HG03025 (cell line): ENCODE results near the gene RNASE7.
"Not testable (repeated sequence)": the region's sequence is repeated elsewhere in the genome, so short reads cannot be mapped to it uniquely, and the experiment has no call there.

ENCODE experiments used
- ATAC-seq: cut with Tn5 transposase; IDR thresholded peaks from one replicate; pipeline ENCODE4 v1.9.1; 2021; ENCODE audit warnings: mild to moderate bottlenecking, moderate library complexity; ENCODE audit not compliant: unreplicated experiment, low FRiP score

RNASE7 gene, protein sequence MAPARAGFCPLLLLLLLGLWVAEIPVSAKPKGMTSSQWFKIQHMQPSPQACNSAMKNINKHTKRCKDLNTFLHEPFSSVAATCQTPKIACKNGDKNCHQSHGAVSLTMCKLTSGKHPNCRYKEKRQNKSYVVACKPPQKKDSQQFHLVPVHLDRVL

DNA sequence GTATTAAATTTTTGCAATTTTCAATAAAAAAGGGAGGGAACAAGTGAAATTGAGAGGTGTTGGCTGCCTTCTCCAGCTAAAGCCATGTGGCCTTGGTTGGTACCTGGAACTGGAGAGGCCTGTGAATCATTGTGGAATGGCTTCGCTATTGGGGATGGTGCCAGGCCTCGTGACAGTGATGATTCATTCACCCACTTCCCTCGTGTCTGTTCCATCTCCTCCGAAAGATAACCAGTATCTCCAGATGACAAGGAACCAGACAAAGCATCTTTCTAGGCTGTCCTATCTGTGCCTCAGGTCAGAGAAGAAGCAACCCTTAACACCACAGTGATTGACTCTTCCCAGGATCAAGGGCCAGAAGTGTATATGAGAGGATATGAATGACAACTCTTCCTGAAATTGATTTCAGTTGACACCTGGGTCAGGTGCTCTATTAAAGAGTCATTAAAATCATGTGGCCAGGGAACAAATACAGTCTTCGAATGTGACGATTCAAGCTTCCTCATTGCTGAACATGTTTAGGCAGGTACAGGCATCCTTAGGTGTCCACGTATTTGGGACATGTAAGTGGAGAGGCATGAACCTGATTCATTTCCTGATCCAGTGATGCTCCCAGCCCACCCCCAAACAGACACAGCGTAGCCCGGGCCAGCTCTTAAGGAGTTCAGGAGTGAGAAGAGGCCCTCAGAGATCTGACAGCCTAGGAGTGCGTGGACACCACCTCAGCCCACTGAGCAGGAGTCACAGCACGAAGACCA is at the start of gene RNASE7:
RNASE7 (plus strand) TSS at position 687 of the 758 bp plus-strand sequence. CDS start 631 bp downstream, outside the sequence.
- ATAC-seq, result no peak

DNA sequence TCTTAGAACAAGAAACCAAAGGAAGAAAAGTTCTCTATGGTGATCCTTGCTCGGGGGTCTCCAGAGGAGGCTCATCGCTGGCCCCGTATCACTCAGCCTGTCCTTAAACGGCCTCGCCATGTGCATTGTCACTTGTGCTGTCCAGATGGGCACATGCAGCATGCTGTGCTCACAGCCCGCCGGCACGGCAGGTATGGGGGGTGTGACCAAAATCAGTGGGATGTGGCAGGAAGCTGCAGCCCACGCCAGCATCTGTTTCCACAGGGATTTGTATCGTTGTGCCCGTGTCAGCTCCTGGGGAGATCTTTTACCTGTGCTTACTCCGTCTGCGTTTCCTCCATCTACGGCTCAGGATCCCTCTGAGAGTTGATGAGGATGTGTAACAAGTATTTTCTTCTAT is 45.6 kb upstream of the RNASE7 start:
- ATAC-seq, result no peak

DNA sequence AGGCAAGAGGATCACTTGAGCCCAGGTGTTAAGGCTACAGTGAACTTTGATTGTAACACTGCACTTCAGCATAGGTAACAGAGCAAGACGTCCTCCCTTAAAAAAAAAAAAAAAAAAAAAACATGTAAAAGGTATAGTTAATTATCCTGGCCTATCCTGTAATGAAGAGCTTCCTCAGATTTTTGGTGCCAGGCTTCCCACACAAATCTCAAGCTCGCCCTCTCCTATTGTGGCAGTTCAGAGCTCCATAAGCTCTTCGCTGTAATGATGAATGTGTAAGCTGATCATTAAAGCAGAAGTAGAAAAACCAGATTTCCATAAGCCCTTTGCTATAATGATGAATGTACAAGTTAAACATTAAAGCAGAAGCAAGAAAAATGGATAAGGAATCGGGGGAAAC is 45.0 kb upstream of the RNASE7 start:
- no peak for ATAC-seq

DNA sequence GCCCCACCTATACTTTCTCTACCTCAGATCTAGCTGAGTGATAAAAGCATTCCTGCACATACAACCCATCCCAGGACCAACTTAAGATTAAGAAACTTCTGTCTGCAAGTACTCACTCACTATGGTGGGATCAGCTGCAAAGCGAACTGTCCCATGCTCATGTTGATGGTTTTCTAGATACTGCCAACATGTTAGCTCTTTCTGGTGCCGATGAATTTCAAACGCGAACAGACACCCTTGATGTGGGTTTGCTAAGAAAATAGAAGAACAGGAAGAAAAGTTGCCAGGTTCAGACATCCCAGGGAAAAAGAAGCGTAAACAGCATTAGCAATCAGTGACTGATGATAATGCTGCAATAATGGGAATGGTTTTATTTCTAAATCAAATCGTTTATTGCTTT is 44.6 kb upstream of the RNASE7 start:
- no peak for ATAC-seq

DNA sequence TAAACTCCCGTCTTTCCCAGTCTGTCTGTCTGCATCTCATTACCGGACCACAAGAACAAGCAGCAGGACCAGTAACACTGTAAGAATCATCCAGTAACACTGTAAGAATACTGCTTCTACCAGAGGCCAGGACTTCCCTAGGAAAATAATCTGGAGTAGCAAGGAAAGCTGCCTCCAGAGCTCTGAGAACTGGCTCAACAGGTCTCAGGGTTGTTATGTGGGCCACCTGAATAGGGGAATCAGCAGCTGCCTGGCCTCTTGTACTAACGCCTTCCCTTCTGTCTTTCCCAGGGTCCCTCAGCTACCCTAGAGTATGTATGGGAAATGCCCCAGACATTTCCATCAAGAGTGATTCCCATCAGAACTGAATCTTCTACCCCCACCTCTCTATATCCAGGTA is 44.0 kb upstream of the RNASE7 start:
- ATAC-seq, result no peak

DNA sequence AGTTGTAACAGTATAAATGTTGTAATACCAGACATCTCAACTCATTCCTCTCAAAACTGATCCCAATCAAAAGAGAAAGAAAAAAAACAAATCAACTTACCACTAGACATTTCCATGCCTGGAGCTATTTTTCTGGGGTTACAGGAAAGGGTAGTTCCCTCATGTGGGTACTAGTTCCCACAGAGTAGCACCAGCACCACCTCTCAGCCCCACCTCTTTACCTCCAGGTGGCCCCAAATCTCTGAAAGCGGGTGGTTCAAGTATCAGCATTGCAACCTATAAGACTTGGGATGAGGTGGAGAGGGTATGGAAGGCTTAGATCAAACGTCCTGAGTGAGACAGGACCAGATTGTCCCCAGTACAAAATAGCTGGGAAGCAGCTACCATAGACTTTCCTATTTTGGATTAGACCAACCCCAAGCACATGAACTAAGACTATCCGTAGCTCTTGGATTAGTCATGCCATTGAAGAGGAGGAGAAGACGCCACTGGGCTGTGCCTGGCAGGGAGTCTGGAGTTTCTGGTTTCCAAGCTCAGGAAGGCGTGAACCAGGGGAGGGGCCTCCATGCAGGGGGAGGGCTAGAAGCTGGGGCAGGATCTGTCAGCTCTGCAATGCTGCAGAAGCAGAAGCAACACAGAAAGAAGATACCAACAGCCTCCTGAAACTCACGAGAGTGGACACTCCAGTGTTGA is 43.3 kb upstream of the RNASE7 start, which contains the start of gene SLC39A2:
SLC39A2 (plus strand) TSS at position 620 of the 693 bp plus-strand sequence. CDS start 154 bp downstream, outside the sequence.
- no peak for ATAC-seq

DNA sequence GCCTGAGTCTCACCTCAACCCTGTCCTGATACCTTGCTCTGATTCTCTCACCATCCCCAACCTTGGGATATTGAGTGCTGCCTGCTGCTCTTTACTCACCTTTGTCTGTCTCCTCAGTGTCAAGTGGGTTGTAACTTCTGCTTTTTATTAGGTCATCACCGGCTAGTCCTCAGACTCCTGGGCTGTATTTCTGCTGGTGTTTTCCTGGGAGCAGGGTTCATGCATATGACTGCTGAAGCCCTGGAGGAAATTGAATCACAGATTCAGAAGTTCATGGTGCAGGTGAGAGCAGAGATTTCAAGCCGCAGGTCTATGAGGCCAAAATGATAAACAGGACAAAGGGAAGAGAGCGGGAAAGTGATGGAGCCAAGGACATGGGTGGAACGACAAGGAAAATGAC is 42.6 kb upstream of the RNASE7 start:
- no peak for ATAC-seq

DNA sequence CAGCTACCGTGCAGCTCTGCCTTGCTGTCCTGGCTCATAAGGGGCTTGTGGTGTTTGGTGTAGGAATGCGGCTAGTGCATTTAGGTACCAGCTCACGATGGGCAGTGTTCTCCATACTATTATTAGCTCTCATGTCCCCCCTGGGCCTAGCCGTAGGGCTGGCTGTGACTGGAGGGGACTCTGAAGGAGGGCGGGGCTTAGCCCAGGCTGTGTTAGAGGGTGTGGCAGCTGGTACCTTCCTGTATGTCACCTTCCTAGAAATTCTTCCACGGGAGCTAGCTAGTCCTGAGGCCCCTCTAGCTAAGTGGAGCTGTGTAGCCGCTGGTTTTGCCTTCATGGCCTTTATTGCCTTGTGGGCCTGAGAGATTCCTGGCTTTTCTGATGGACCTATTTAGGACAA is 40.9 kb upstream of the RNASE7 start:
- ATAC-seq, result no peak

DNA sequence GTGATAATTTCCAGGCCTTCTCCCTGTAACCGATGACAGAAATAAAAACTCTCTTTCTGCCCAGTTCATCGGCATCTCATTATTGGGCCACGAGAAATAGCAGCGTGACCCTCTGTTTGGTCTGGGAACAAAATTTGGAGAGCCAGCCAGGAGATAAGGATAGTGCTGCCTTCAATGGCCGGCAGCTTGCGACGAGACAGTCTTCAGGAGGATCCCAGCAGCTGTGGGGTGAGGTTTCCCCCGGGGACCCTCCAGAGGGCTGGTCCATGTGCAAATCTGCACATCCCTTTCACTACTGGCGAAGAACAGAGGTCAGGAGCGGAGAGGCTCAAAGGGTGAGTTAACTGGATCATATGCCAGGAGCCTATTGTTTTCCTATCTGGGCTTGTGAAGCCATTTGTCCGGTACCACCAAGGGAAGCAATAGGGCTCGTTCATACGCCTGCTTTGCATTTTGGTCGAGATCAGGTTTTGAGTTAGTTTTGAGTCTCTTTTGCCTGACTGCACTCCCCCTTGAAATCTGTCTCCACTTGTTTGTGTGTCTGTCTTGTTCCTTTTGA is 38.3 kb upstream of the RNASE7 start:
- no peak for ATAC-seq

DNA sequence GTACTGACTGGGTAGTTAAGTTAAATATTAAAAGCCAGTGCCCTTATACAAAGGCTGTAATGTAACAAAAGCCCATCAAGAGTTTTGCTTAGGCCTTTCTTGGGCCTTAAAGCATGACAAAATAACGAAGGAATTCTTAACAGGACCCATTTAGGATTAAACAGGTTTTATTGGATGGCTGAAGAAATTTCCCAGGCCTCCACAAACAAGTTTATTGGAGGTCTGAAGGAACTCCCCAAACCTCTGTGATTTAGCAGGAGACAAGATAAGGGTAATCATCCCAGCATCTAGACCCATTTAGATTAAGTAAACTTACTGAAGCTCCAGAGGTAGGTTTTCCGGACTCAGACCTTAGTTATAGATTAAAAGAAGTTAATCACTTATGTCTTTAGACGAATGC is 32.4 kb upstream of the RNASE7 start:
- not testable (repeated sequence) for ATAC-seq

DNA sequence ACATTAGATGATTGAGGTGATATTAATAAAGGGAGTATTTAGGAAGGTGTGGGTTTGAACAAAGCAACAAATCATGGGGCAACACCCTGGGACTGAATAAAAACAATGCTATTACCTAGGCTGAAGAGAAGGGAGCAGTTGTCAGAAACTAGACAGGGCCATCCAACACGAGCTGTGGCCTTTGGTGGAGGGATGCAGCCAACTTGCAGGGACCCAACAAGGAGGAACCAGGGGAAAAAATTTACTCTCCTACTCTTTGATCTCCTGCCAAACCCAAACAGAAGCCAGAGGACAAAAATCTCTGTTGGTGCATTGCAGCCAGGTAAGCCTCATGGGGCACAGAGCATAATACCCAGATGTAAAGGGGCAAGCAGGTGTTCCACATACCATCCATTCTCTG is 31.0 kb upstream of the RNASE7 start:
- ATAC-seq, result no peak

DNA sequence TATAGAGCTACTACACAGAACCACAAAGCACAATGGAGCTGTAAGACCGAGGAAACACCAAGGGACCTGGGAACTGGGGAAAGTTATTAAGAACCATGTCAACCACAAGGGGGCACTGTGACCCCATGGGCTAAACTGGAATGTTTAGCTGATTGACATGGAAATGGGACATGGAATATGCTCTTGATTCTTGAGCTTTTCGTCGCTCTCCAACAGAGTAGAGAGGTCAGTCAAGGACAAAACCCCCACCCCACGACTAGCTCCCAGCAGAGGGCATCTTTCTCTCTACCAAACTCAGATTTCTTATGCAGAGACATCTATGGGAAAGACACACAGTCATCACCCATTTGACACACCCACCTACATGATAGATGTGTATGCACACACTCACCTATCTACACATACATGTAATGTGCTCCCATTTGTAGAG is 27.4 kb upstream of the RNASE7 start:
- ATAC-seq, result no peak

DNA sequence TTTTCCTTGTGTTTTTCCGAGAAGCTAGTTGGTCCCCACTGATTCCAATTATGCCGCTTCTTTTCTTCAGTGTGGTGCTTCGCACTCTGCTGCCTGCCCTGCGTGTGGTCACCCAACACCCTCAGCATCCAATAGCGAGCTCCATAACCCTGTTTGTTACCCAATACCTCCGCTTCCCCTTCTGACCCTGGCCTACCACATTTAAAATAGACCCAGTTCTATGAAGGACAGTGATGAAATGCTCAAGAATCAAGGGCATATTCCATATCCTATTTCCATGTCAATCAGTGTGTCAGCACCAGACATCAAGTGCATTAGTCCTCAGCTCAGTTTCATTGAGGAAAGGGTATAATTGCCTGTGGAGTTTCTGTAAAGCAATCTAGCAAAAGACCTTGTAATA is 26.9 kb upstream of the RNASE7 start:
- no peak for ATAC-seq

DNA sequence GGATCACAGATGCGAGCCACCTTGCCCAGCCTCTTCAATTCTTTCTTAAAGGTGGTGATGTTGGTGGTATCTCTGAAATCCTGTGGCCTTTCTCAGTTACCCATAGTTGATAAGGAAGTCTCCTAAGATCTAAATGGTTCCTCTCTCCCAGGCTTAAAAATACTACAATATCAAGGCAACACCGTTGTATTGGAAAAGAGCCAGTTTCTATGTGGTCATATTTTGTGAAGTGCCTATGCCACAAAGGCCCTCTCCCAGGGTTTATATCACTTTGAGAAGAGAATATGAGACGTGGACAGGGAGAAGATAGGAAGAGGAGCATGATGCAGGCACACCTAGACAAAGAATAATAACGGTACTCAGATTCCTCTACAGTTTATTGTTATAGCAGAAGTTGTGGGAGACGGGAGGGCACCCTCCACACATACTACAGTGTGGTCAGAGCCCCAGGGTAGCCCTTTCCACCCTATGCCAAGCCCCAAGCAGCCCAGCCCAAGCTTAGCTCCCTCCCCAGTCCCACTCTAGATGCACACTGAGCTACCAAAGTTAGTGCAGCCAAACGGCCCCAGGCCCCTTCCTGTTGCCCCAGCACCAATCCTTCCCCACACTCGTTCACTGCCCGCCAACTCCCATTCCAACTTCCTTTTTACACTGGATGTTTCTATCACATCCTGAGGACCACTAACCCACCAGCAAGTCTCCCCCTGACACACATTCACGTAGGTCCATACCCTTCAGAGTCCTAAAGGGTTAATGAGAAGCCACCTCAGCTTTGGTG is 25.6 kb upstream of the RNASE7 start:
- no peak for ATAC-seq

DNA sequence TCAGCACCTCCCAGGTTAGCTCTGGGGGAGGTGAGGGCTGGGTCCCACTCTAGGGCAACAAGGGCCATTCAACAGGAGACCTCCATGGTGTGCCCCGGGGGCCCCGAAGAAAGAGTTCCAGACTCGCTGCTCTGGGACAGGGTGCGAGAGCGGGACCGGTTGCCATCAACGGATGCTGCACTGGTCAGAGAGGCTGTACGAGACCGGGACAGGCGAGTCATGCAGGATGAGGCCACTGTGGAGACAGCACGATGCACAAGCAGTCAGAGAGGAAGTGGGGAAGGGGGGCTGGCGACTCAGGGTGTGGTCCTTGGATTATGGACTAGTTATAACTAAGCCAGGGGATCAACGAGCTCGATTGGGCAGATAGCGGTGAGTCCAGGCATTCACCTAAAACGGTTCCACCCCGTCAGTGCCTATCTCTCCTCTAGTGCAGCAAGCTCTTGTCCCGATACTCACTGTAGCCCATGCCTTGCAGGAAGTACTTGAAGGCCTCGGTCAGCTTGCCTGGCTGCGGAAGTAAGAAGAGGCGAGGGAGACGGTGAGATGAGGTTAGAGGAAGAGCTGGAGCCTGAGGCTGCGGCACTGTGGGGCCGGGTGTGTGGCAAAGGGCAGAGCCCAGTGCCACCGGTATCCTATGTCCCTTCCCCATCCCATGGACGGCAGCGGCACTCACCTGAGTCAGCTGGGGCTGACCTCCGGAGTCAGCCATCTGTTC is 24.5 kb upstream of the RNASE7 start:
- no peak for ATAC-seq

DNA sequence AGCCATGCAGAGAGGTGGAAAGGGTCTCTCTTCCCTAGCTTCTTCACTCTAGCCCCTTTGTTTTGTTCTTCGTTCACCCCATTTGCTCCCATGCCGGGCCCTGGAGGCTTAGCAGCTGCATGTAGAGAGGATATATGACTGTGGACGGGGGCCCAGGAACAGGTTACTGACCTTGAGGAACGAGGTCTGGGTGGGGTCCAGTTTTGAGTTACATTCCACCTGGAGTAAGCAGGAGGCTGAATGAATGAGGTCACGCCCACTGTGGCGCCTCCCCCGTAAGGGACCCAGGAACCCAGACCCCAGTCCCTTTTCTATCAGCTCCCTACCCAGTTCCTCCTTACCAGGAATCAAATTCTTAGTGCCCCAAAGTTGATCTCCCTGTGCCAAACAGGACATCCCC is 23.9 kb upstream of the RNASE7 start:
- no peak for ATAC-seq

DNA sequence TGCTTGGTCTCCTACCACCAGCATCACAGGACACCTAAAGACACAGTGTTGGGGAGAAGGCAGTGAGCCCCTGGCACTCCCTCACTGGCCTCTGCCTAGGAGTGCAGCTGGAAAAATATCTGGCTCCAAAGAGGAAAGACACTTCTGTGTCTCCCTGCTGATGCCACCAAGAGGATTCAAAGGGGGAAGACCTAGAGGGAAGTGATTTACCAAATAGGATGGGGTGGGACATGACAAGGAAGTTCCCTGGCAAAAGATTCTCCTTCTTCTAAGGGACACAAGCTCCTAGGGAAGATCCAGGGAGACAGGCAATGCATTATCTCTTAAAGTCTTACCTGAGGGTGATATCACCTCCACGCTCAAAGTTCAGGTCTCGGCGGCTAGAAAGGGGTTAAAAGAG is 23.4 kb upstream of the RNASE7 start:
- no peak for ATAC-seq

DNA sequence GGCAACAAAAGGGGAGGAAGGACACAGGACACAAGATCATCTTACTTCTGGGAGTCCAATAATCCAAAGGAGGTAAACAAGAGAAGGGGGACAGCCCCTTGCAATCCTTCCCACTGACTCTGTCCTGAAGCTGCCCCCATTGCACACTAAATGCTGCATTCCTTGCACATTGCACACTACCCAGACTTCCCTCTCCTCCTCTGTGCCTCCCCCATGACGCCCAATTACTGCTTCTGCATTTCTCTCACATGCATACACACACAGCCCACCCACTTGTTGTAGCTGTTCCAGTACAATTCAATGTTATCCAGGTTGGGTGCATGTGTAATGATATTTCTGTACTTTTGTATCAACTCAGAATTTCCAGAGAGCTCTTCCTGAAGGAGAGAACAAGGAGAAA is 22.8 kb upstream of the RNASE7 start:
- no peak for ATAC-seq

DNA sequence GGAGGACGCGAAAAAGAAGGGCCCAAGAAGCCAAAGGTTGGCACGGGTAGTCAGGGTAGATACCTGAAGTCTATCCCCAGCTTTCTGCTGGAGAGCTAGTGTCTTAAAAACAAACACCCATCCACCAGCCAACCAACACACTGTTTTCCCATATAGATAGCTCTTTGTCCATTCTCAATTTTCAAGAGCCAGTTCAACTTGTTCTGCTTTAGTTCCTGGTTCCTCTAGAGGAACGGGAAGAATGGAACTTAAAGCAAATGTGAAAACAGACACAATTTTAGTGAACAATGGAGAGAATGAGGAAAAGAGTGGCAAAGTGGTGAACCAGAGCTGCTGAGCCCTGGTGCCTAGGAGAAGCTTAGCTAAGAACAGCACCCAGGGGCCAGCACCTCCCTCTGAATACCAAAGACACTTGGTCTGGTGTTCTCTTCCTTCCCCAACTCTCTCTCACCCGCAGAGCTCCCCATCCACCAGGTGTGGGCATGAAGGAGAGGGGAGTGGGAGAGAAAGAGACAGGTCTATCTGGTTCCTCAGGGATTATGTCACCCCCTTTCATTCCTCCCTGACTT is 21.1 kb upstream of the RNASE7 start:
- no peak for ATAC-seq

DNA sequence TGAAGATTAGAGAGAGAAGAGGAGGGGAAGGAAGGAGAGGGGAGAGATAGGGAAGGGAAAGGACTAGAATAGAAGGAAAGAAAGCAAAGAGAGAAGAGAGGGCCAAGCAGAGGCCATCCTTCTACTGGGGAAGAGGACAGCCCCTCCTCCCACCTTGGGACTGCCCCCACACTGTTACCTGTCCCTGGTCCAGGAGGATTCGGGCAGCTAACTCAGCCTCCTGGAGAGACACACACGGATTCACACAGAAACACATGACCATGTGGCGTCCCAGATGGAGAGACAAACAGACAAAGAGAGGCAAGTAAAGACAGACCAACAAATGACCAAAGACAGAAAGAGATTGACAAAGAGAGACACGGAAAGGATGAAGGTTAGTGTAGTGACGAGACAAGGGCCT is 19.5 kb upstream of the RNASE7 start:
- ATAC-seq, result no peak
